Fibroblast of peridontal ligament (primary cell): Measurements from ENCODE around the gene DCANP1.

Source experiments
- DNase-seq: peaks from one replicate; pipeline ENCODE4 v3.0.0-alpha.2; 2010; ENCODE audit errors: extremely low read depth

Gene DCANP1

GRCh38 chr5:135457424-135458071 lies 10.4 kb upstream of the DCANP1 start:
- peak; percentile 23 for DNase-seq

- DNase-seq = peak; percentile 61
Measured at GRCh38 chr5:135456238-135457099, 9.3 kb upstream of the DCANP1 start.

GRCh38 chr5:135455876-135456237 lies 8.7 kb upstream of the DCANP1 start:
- DNase-seq = no peak

GRCh38 chr5:135454946-135455345 lies 7.8 kb upstream of the DCANP1 start:
- no peak for DNase-seq

- DNase-seq = no peak
Measured at GRCh38 chr5:135453613-135454012, 6.5 kb upstream of the DCANP1 start.

GRCh38 chr5:135452321-135453030 lies 5.3 kb upstream of the DCANP1 start, which contains the start of gene TIFAB:
TIFAB (minus strand) TSS chr5:135452351; CDS start chr5:135449939, 2,412 bp downstream.
- DNase-seq = no peak

- no peak for DNase-seq
Measured at GRCh38 chr5:135451581-135452320, 4.6 kb upstream of the DCANP1 start.

- DNase-seq = no peak
Measured at GRCh38 chr5:135450952-135451351, 3.8 kb upstream of the DCANP1 start.

GRCh38 chr5:135450336-135450735 lies 3.2 kb upstream of the DCANP1 start:
- no peak for DNase-seq

GRCh38 chr5:135449644-135450043 lies 2.5 kb upstream of the DCANP1 start:
- DNase-seq = no peak

GRCh38 chr5:135448791-135449507 lies 1.8 kb upstream of the DCANP1 start:
- DNase-seq = peak; percentile 28

GRCh38 chr5:135448071-135448739 lies 1.1 kb upstream of the DCANP1 start:
- DNase-seq = no peak

- no peak for DNase-seq
Measured at GRCh38 chr5:135446615-135447014, 533 bp downstream of the DCANP1 start.

- DNase-seq = no peak
Measured at GRCh38 chr5:135446206-135446605, 942 bp downstream of the DCANP1 start.

GRCh38 chr5:135445306-135445985 lies 1.7 kb downstream of the DCANP1 start:
- no peak for DNase-seq

GRCh38 chr5:135444881-135445280 lies 2.3 kb downstream of the DCANP1 start:
- DNase-seq = no peak

- no peak for DNase-seq
Measured at GRCh38 chr5:135444360-135444759, 2.8 kb downstream of the DCANP1 start.

- no peak for DNase-seq
Measured at GRCh38 chr5:135443161-135443960, 3.8 kb downstream of the DCANP1 start.
